Measurements from ENCODE around the gene ERAL1. TPM values are rescaled to one million over a fixed set of nuclear protein-coding genes. Genes with fewer than 3 reads are reported as not detected.
"Not testable (repeated sequence)": the region's sequence is repeated elsewhere in the genome, so short reads cannot be mapped to it uniquely, and the experiment has no call there.

The ERAL1 gene
- total RNA-seq, 1 donor = 38.1 TPM

- no peak for DNase-seq (ENCODE audit: low read depth)
- no peak for TF ChIP-seq CTCF (IDR thresholded peaks at IDR 0.05; ENCODE audit: insufficient read depth, low read length)
- no peak overlapping the region for H3K4me3 ChIP-seq (ENCODE audit: low read depth, low read length)
Measured at GRCh38 chr17:28867276-28867675, 12.5 kb downstream of the ERAL1 start.

GRCh38 chr17:28871056-28871579, 16.3 kb downstream of the ERAL1 start:
- H3K4me3 ChIP-seq (ENCODE audit: low read depth, low read length) = no peak overlapping the region
- TF ChIP-seq CTCF (IDR thresholded peaks at IDR 0.05; ENCODE audit: insufficient read depth, low read length) = no peak
- no peak for DNase-seq (ENCODE audit: low read depth)

GRCh38 chr17:28873839-28874238, 19.0 kb downstream of the ERAL1 start:
- no peak for TF ChIP-seq CTCF (IDR thresholded peaks at IDR 0.05; ENCODE audit: insufficient read depth, low read length)
- DNase-seq (ENCODE audit: low read depth) = no peak
- H3K4me3 ChIP-seq (ENCODE audit: low read depth, low read length) = no peak overlapping the region

GRCh38 chr17:28874750-28875149, 19.9 kb downstream of the ERAL1 start:
- no peak for DNase-seq (ENCODE audit: low read depth)

GRCh38 chr17:28875848-28876550, 21.2 kb downstream of the ERAL1 start:
- no peak overlapping the region for H3K4me3 ChIP-seq (ENCODE audit: low read depth, low read length)
- TF ChIP-seq CTCF (IDR thresholded peaks at IDR 0.05; ENCODE audit: insufficient read depth, low read length) = no peak
- no peak for DNase-seq (ENCODE audit: low read depth)

More at GRCh38 chr17:28874750-28875149, 19.9 kb downstream of the ERAL1 start:
- TF ChIP-seq CTCF (IDR thresholded peaks at IDR 0.05; ENCODE audit: insufficient read depth, low read length) = no peak
- no peak overlapping the region for H3K4me3 ChIP-seq (ENCODE audit: low read depth, low read length)

GRCh38 chr17:28877150-28877711, 22.4 kb downstream of the ERAL1 start:
- DNase-seq (ENCODE audit: low read depth); H3K4me3 ChIP-seq (ENCODE audit: low read depth, low read length): not testable (repeated sequence)

GRCh38 chr17:28878158-28878910, 23.5 kb downstream of the ERAL1 start:
- no peak overlapping the region for H3K4me3 ChIP-seq (ENCODE audit: low read depth, low read length)
- DNase-seq (ENCODE audit: low read depth) = no peak
- TF ChIP-seq CTCF (IDR thresholded peaks at IDR 0.05; ENCODE audit: insufficient read depth, low read length) = no peak

Data from fibroblast of the aortic adventitia (primary cell).